EH (cell line): ENCODE results near the gene GINS2.

Experiments used
- DNase-seq: peaks from one replicate; pipeline ENCODE4 v3.0.0-alpha.2; 2015; ENCODE audit warnings: low read depth

GINS2 gene

DNA sequence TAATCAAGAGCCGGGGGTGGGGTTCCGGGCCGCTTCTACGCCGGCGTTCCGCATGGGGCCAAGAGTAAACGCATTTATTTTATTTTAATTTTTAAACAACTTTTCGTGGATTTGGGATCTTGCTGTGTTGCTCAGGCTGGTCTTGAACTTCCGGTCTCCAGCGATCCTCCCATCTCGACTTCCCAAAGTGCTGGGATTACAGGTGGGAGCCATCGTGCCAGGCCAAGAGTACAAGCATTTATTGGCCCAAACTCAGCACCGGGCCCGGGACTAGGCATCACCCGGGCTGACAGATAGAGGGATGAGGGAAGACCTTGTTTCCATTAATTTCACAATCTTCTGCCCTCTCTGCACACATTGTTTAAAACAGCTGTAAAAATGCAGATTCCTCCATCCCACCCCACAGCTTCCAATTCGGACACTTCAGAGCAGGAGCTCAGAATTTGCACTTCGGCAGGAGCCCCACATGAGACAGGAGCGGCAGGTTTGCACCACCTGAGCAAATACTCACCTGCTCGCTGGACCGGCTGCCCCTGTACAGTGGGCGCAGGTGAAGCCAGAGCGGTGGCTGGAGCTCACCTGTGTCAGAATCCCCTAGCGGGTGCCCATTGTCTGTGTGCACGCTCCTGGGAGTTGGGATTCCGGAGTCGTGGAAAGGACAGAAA lies 663 bp upstream of the GINS2 start:
- no peak for DNase-seq

DNA sequence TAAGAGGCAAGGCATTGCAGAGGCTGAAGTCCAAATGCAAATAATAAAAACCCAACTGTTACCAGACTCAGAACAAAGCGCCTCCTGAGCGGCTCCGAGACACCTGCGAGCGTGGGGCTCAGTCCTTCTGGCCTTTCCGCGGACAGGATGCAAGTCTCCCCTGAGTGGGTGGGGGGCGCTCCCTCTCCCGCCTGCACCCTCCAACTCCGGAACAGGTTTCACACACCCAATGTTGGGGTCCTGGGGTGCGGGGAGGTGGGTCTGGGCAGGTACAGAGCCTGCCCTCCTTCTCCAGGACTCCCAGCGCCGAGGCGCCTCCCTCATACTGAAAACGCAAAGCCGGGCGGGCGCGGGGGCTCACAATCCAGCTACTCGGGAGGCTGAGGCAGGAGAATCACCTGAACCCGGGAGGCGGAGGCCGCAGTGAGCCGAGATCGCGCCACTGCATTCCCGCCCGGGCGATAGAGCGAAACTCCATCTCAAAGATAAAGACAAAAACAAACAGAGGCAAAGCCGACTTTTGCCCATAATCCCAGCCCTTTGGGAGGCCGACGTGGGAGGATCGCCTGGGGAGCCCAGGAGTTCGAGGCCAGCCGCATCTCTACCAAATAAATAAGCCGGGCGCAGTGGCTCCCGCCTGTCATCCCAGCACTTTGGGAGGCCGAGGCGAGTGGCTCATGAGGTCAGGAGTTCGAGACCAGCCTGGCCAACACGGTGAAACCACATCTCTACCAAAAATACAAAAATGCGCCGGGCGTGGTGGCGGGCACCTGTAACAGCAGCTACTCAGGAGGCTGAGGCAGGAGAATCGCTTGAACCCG lies 893 bp downstream of the GINS2 start:
- no peak for DNase-seq

DNA sequence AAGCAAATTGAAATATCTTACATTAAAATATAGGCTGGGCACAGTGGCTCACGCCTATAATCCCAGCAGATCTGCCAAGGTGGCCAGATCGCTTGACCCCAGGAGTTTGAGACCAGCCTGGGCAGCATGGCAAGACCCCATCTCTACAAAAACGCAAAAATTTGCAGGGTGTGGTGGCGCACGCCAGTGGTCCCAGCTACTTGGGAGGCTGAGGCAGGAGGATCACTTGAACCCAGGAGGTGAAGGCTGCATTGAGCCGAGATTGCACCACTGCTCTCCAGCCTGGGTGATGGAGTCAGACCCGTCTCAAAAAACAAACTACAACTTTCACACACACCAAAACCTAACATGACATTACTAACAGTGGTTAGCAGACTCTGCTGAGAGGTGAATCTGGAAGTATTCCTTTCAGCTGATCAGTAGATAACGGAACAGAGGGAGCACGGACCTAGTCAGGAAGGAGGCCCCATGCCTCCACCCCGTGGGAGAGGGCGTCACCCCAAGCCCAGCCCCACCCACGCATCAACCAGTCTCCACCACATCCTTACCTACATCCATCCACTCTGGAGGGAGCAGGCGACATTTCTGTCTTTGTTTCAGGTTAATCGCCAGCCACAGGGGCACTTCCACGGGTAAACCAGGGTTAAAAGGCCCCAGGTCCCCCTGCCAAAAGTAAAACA lies 1.7 kb downstream of the GINS2 start:
- no peak for DNase-seq

DNA sequence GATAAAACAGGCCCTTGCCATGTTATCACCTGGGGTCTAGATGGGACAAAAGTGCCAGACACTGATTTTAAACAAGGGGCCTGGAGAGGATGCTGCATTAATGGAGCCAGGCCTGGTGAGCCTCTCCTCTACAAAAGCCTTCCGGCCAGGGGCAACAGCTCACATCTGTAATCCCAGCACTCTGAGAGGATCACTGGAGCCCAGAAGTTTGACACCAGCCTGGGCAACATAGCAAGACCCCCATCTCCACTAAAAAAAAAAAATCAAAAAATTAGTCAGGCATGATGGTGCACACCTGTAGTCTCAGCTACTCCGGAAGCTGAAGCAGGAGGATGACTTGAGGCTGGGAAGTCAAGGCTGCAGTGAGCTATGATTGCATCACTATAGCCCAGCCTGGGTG lies 3.5 kb downstream of the GINS2 start:
- DNase-seq: no peak

DNA sequence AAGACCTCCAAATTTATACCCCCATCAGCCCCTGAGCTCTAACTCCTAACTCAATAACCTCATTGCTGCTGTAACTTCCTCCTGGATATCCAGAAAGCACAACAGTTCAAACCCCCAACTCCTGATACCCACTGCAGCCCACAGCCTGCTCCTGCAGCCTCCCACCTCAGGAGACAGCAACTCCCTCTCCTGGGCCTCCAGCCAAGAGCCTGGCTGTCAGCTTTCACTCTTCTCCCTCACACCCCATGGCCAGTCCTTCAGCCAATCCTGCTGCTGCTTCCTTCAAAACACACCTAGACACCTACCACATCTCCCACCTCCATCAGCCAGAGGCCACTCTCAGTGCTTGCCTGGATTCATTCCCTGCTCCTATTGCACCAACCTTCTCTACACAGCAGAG lies 5.4 kb downstream of the GINS2 start:
- DNase-seq: no peak

DNA sequence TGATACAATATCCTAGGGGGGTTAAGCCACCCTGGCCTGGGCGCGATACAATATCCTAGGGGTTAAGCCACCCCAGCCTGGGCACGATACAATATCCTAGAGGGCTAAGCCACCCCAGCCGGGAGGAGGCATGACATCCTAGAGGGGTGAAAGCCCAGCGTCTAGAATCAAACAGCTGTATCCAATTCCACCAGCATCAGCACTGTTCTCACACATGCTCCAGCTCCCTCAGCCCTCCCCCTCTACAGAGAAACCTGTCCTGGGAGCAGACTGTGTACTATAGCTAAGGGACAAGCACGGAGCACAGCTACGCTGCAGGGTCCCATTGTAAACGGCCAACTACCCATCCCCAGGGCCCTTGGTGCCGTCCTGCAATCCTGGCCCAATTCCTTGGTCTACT lies 6.2 kb downstream of the GINS2 start:
- no peak for DNase-seq

DNA sequence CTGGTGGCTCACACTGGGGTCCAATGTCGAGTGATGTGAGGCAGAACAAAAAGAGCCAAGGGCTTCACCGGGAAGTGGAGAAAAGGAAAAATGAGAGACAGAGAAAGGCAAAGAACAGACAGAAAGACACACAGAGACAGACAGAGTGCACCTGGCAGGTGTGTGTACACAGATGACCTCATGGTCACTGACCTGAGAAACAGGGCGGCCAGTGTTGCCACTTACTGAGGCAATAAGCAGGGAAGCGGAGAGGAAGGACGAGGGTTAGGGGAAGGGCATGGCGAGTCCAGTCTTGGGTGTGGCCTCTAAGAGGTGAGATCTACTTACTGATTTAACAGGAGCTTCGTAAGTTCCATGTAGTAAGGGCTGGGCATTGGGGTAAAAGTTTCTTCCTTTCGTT lies 7.5 kb downstream of the GINS2 start:
- DNase-seq: no peak

DNA sequence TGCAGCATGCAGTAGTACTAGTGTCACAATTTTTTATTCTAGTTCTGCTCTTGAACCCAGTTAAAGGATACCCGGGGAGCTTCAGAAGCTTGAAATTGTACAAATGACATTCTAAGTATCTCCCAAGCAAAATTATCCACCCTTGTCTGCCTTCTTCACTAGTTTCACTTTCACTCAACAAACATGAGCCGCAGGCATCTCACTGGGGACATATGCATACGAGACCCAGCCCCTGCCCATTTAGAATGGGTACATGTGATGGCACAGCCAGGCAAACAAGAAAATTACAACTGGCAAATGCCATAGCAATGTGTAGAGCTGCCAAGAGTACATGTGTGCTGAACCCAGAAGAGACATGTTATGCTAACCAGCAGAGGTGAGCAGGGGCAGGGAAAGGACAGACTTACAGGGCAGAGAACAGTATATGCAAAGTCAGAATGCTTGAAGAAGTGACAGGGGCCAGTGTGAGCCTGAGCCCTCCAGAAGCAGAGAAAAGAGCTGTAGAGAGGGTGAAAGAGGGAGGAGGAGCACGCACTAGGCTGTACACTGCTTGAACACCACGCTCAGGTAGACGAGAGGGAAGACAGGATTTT lies 8.3 kb downstream of the GINS2 start:
- no peak for DNase-seq

DNA sequence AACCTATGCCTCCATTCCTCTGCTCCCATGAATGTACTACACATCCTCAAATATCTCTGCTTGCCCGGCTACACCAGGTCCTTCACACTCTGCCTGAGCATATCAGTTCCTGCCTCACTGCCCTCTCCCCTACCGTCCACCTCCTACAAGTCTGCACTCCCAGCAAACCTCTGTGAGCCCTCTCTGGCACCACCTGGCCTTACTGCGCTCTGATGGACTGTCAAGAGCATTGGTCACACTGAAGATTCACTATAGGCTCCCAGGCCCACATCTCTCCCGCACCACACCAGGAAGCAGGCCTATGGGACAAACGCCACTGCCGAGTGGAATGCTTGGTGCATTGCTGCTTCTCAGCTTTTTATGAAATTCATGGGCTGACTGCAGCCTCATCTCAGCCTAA lies 8.9 kb downstream of the GINS2 start:
- DNase-seq: no peak

DNA sequence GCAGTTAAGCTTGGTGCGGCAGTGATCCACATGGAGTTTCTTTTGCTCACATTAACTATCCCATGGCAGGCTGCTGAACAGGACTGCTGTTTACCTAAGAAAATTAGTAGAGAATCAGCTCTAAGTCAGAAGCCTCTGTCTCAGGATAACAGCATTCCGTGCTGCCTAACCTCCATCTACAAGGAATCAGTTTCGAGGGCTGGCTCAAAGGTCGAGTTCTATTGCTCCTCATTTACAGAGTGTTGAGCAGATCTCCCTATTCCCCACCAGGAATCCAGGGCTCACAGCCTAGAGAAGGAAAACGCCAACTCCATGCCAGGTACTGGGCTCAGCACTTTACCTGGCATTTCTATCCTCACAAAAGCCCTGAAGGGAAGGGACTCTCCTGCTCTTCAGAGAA lies 9.9 kb downstream of the GINS2 start:
- DNase-seq: no peak

DNA sequence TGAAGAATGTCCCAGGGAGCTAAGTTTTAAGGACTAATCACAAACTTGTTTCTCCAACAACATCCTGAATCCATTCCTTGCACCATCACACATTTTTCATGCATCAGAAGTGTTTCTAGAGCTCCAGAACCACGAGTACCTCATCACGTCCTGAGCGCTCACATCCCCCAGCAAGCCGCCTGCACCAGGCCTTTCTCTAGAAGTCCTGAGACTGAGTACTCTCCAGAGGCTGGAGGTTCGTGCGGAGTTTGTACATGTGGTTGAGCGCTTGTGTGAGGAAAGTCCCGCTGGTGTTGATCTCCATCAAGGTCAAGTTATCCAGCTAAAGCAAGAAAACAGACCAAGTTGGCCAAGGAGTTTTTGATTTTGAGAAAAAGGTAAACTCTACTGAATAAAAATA lies 10.7 kb downstream of the GINS2 start:
- no peak for DNase-seq

DNA sequence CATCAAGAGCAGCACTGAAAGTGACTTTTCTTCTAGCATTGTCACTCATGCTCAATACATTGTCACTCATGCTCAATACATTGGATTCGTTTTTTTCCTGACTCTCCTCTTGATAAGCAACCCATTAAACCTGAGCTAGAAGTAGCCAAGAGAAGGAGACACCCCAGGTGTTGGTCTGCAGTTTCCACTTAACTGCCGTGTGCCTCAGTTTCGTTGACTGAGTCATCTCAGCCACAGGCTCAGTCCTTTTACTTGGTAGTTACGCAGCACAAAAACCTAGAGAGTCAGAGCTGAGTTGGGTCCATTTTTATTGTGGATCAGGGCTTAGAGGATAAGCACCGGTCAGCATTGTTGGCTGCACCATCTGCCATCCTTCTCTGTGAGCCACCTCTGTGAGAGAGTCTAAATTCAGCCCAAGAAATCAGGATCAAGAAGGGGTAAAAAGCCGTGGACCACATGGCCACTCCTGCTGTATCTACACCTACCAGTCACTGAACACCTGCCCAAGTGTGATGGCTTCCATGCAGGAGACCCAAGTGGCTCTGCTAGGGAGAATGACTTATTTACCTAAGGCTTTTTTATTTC lies 11.3 kb downstream of the GINS2 start:
- DNase-seq: no peak

DNA sequence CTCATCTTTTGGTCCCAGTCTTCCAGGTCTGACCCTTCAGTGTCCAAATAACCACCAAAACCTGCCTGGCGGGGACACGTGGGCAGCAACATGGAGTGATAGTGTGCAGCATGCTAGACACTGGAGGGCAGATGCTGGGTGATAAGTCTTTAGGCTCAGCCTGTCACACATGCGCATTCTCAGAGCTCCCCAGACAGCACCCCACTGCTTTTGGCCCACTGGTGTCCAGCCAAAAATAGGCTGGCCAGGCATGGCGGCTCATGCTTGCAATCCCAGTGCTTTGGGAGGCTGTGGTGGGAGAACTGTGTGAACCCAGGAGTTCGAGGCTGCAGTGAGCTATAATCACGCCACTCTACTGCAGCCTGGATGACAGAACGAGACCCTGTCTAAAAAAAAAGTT lies 12.3 kb downstream of the GINS2 start:
- DNase-seq: no peak

DNA sequence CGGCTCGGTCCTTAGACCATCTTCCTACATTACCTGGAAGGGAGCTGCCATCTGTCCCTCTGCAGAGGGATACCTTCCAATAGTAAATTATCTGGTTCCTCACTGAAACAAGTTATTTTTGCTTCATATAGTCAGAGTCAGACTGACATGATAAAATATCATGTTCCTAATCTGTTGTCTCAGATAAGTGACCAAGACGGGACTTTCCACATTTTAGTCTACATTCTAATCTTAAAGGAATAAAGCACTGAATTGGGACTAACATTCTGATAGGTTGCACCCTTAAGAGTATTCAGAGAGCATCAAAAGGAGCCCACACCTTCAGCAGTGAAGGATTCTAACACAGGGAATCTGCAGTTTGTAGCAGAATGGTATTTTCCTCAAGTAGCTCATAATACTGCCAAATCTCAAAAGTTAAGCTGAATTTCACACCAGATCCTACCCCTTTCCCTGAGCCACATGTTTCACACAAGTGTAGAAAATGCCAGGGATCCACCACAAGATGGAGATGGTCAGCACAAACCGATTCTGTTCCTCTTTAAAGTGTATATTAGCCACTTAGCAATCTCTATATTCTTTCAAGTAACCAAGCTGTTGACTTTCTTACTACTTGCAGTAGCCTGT lies 13.4 kb downstream of the GINS2 start:
- DNase-seq: peak; percentile 39

DNA sequence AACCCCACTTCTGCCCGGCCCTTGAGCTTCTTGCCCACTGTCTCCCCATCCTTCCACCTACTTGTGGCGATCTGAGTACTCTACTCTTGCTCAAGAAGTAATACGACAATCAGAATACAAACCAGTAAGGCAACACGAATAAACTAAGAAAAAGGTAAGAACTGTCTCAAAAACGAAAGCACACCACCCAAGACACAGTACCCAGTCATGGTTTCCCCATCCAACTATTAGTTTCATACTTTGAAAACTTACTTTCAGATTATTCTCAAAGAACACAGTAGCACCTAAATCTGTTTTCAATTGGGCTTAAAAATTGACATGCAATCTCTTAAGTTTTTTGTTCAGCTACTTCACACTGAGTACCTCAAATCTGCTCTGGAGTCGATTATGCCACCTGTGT lies 13.9 kb downstream of the GINS2 start:
- no peak for DNase-seq

DNA sequence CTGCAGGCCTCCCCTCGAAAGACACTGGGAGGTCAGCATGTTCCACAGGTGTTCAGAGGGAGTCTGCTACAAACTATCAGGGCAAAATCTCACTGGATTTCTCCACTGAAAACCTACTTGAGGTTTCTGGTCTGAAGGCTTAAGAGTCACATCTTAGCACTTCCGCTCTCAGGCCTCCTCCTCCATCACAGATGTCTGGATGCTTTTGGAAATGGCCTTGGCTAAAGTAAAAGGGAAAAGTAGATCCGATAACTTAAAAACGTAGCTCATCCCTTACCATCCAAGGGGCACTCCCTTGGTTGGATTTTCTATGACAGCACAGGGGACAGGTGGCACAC lies 14.4 kb downstream of the GINS2 start:
- DNase-seq: no peak

DNA sequence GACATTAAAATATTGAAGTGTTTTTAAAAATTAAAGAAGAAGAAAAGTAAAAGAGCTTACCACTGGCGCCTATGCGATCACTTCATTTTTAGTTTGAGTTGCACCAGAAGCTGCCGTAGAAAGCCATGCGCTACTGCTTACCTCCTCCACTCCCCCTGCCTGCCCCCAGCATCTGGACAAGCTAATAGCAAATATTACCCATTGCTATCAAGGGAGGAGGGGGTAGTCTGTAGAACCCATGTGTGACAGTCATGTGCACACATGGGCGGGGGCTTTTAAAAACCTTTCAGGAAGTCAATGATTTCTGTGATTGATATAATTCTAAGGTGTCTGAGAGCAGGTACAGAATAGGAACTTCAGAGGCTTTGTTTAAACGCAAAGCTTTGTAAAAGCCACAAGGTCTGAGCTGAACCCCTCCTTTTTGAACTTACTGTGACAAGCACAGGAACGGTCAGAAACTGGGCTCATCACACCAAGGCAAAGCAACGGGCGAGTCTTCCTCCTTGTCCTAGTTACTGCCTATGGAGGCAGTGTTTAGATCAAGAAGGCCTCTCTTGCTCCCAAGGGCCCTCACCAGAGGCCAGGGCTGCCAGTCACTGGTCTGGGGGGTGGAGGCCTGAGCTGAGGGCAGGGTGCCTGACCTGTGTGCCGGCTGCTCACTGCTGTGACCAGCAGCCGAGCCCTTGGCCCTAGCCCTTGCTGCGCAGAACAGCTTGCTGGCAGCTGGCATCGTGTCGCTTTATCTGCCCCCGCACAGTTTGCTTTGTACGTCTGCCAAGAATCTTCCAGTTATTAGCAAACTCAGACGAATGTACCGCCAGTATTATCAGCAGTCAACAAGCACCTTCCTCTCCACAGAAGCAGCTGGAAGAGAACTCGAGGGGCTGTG lies 15.0 kb downstream of the GINS2 start:
- peak; percentile 48 for DNase-seq

DNA sequence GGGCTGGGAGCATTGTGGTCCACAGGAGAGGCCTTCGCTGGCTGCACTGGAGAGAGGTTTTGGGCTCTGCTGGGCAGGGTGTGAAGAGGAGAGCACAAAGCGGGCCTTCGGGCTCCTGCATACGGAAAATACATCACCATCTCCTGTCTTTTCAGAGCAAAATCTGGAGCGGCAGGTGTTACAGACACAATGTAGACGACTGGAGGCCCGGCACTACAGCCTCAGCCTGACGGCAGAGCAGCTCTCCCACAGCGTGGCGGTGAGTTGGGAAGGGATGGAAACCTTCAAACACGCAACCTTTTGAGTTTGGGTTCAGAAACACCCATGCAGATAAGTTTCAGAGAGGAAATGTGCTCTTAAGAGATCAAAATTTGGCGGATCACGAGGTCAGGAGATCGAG lies 17.9 kb downstream of the GINS2 start:
- DNase-seq: no peak

DNA sequence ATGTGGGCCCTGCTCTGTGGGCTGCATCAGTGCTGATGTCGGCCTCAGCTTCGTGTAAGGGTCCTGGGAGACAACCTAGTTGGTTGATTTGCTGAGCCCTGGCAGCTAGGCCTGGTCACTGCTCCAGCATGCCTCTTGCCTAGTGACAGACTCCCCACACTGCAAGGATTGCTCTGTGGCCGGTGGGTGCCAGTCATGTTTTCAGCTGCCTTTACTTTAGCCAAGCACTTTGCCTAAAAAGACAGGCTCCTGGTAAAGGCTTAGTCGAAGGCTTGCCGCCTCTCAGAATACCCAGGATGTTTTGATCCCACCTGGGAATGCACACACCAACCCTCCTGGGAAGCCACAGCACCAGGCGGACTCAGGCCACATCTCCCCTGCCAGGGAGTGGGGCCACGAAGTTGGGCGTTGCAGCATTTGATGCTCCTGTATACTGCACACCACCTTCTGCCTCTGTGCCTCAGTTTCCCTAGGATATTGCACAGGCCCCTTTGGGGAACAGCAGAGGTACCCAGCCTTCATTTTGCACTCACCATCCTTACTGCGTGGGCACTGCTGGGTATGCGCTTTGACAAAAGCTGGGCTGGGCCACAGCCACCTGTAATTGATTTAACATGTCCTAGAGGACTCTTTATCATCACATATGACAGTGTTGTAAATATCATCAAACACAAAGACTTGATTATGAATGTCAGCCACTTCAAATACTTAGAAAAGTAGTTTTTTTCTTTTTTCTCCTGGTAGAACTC lies 19.9 kb downstream of the GINS2 start:
- no peak for DNase-seq

DNA sequence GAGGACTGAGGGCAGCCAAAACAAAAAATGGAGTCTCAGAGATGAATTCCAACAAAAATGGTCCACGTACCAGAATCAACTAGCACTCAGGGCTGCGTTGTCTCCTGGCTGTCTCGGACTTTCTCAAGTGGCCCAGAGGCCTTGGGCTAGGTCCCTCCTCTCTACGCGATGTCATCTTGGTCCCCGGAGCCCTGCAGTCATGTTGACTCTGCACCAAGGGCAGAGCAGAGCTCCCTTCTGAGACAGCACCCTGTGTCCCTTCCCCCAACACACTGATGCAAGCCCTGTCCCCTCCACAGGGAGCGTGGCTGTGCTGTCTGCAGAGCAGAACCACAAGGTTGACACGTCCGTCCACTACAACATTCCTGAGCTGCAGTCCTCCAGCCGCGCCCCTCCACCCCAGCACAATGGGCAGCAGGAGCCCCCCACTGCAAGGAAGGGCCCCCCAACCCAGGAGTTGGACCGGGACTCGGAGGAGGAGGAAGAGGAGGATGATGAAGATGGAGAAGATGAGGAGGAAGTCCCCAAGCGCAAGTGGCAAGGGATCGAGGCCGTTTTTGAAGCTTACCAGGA lies 20.8 kb downstream of the GINS2 start:
- DNase-seq: no peak
